Mesenchymal stem cell (in vitro differentiated cells and primary cell): Measurements from ENCODE around the gene DCPS.

Experiments used
- DNase-seq: peaks from one replicate; pipeline ENCODE4 v3.0.0-alpha.2; 2013
- H2AFZ ChIP-seq: one replicate; pipeline ENCODE4 v1.6.1; 2013; ENCODE audit warnings: low read depth, mild to moderate bottlenecking, control low read depth, inconsistent platforms, low read length, moderate library complexity
- H2AK5ac ChIP-seq: 2 replicates; pipeline ENCODE4 v1.6.1; 2013; ENCODE audit warnings: low read length, moderate library complexity, mild to moderate bottlenecking, inconsistent platforms; ENCODE audit not compliant: severe bottlenecking
- H2BK120ac ChIP-seq: one replicate; pipeline ENCODE4 v1.6.1; 2013; ENCODE audit warnings: low read depth, mild to moderate bottlenecking, inconsistent platforms, low read length, moderate library complexity
- H2BK12ac ChIP-seq, 2 experiments: one replicate each; pipeline ENCODE4 v1.6.1; 2013; ENCODE audit warnings: inconsistent platforms in 2 of 2, low read length in 2 of 2, mild to moderate bottlenecking in 2 of 2, moderate library complexity in 2 of 2, control low read depth in 1 of 2
- H2BK15ac ChIP-seq: one replicate; pipeline ENCODE4 v1.6.1; 2013; ENCODE audit warnings: mild to moderate bottlenecking, low read depth, inconsistent platforms; ENCODE audit not compliant: poor library complexity, severe bottlenecking
- H2BK5ac ChIP-seq: 2 replicates; pipeline ENCODE4 v1.6.1; 2013; ENCODE audit warnings: low read depth, mild to moderate bottlenecking, low read length, control low read depth, inconsistent platforms; ENCODE audit not compliant: poor library complexity, severe bottlenecking
- H3K14ac ChIP-seq, 2 experiments: one replicate each; pipeline ENCODE4 v1.6.1; 2013; ENCODE audit warnings: inconsistent platforms in 2 of 2, low read length in 2 of 2, control low read depth in 1 of 2, mild to moderate bottlenecking in 1 of 2, moderate library complexity in 1 of 2
- H3K18ac ChIP-seq, 2 experiments: one replicate each; pipeline ENCODE4 v1.6.1; 2013; ENCODE audit warnings: inconsistent platforms in 2 of 2, low read length in 2 of 2, control low read depth in 1 of 2, low read depth in 1 of 2, mild to moderate bottlenecking in 1 of 2
- H3K23ac ChIP-seq, 2 experiments: one replicate each; pipeline ENCODE4 v1.6.1; 2013; ENCODE audit warnings: inconsistent platforms in 2 of 2, low read length in 2 of 2, mild to moderate bottlenecking in 2 of 2, moderate library complexity in 2 of 2, control low read depth in 1 of 2
- H3K27ac ChIP-seq: 2 replicates; pipeline ENCODE4 v1.5.1; 2013; ENCODE audit warnings: mild to moderate bottlenecking, moderate library complexity, low read length, control low read depth, inconsistent platforms; ENCODE audit not compliant: poor library complexity, severe bottlenecking
- H3K27me3 ChIP-seq, 2 experiments: 2 replicates each; pipeline versions ENCODE4 v1.6.1 to v1.7.0; 2013; ENCODE audit warnings: low read length in 2 of 2, mild to moderate bottlenecking in 2 of 2, moderate library complexity in 2 of 2, control low read depth in 1 of 2, inconsistent platforms in 1 of 2; ENCODE audit not compliant: control insufficient read depth in 1 of 2, insufficient read depth in 1 of 2
- H3K36me3 ChIP-seq, 2 experiments: 2 replicates each; pipeline versions ENCODE4 v1.6.1 to v1.7.0; 2013; ENCODE audit warnings: low read length in 2 of 2, control low read depth in 1 of 2, inconsistent platforms in 1 of 2, low read depth in 1 of 2, mild to moderate bottlenecking in 1 of 2; ENCODE audit not compliant: insufficient read depth in 2 of 2, control insufficient read depth in 1 of 2
- H3K4ac ChIP-seq, 2 experiments: one replicate each; pipeline ENCODE4 v1.6.1; 2013; ENCODE audit warnings: inconsistent platforms in 2 of 2, low read length in 2 of 2, mild to moderate bottlenecking in 2 of 2, moderate library complexity in 2 of 2, control low read depth in 1 of 2, low read depth in 1 of 2
- H3K4me1 ChIP-seq: 2 replicates; pipeline ENCODE4 v1.6.1; 2013; ENCODE audit warnings: low read depth, low read length, control low read depth; ENCODE audit not compliant: control insufficient read depth, insufficient read depth
- H3K4me2 ChIP-seq: 2 replicates; pipeline ENCODE4 v1.6.1; 2013; ENCODE audit warnings: low read length, mild to moderate bottlenecking, inconsistent platforms; ENCODE audit not compliant: poor library complexity, severe bottlenecking
- H3K4me3 ChIP-seq, 2 experiments: 2 replicates each; pipeline versions ENCODE4 v1.5.1 to v1.7.0; 2013; ENCODE audit warnings: low read length in 2 of 2, mild to moderate bottlenecking in 2 of 2, control low read depth in 1 of 2, low read depth in 1 of 2; ENCODE audit not compliant: insufficient read depth in 1 of 2
- H3K79me1 ChIP-seq: replicated peaks from 2 replicates; pipeline ENCODE4 v1.6.1; 2013; ENCODE audit warnings: mild to moderate bottlenecking, control low read depth, low read length, inconsistent platforms; ENCODE audit not compliant: poor library complexity, severe bottlenecking
- H3K9ac ChIP-seq: 2 replicates; pipeline ENCODE4 v1.7.0; 2013; ENCODE audit warnings: mild to moderate bottlenecking, low read length, moderate library complexity
- H3K9me3 ChIP-seq: 2 replicates; pipeline ENCODE4 v1.7.0; 2013; ENCODE audit warnings: mild to moderate bottlenecking, low read length; ENCODE audit not compliant: control insufficient read depth
- H4K8ac ChIP-seq: one replicate; pipeline ENCODE4 v1.6.1; 2013; ENCODE audit warnings: inconsistent platforms, mild to moderate bottlenecking, low read length, moderate library complexity
- H4K91ac ChIP-seq: one replicate; pipeline ENCODE4 v1.6.1; 2013; ENCODE audit warnings: mild to moderate bottlenecking, low read length, inconsistent platforms
- WGBS: methylation state at CpG from one replicate; pipeline ENCODE4 v1.1.7; 2013; ENCODE audit warnings: mixed read lengths; 5-methylcytosine and 5-hydroxymethylcytosine counted together

The DCPS gene

DNA sequence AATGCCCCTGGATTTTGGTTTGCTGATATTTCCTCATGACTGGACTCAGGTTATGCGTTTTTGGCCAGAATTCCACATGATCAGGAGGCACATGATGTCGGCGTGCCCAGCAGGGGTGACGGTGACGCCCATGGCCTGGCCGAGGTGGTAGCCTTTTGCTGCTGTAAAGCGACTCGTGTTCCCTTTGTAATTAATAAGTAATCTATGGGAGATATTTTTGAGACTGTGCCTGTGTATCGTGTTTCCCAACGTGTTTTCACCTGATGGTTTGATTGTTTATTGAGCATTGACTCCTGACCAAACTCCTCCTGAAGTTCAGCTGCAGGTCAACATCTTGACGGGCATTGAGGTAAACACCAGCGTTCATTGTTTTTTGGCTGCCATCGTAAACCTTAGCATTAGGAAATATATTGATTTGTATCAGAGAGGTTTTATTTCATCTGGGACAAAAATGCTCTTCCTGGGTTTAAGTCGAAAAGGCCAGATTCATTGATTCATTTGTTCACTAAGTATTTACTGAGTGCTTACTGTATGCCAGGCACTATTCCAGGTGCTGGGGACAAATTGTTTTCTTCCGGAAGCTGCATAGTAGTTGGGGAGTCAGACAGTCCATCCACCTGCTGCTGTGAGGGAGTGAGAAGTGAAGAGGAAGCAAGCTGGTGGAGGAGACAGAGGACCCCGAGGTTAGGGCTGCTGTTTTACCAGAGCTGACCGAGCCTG, 23.6 kb downstream of the DCPS start:
- DNase-seq, result no peak
- Histone ChIP-seq H3K27me3 (no peaks in the 10 kb centered on the region), H3K4me3 (no peak overlapping the region), H2AK5ac (no peak overlapping the region), H3K4me2 (no peak overlapping the region), H3K27ac (no peak overlapping the region), H3K36me3 (peaks cover 0 to 9% of the 10 kb centered on the region in 2 experiments), H3K9ac (no peak overlapping the region), H3K23ac (no peak overlapping the region), H2BK12ac (no peak overlapping the region), H4K91ac (no peak overlapping the region), H3K79me1 (peaks cover 8% of the 10 kb centered on the region), H3K14ac (no peak overlapping the region), H3K4ac (no peak overlapping the region), H4K8ac (no peak overlapping the region), H2AFZ (no peak overlapping the region), H2BK120ac (no peak overlapping the region), H3K4me1 (peaks cover 5% of the 10 kb centered on the region), H3K9me3 (no peaks in the 10 kb centered on the region), H3K18ac (no peak overlapping the region), H2BK5ac (no peak overlapping the region), H2BK15ac (no peak overlapping the region)
- 94% methylated on average over 17 of the region's 17 CpGs for WGBS

DNA sequence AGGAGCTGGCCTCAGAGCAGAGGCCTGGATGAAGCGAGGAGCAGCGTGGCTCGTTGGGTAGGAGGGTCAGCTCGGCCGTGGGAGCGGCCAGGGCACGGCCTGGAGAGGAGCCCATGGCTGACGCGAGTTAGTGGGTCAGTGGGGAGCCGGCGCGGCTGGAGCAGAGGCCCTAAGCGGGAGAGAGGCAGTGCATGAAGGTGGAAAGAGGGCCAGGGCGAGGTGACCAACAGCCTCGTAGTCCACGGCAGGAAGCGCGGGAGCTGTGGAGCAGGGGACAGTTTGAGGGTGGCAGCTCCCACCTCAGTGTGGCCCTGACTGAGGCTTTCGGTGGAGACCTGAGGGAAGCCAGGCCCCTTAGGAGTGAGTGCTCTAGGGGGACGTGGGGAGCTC, 24.1 kb downstream of the DCPS start:
- H4K91ac ChIP-seq, result peak overlapping the region; percentile 12
- H2AFZ ChIP-seq, result no peak overlapping the region
- peaks cover 0 to 9% of the 10 kb centered on the region in 2 experiments for H3K36me3 ChIP-seq
- H2BK15ac ChIP-seq, result no peak overlapping the region
- no peak overlapping the region for H3K14ac ChIP-seq
- H3K4ac ChIP-seq, result no peak overlapping the region
- no peak overlapping the region for H2BK120ac ChIP-seq
- no peak overlapping the region for H2AK5ac ChIP-seq
- no peak overlapping the region for H3K23ac ChIP-seq
- peaks cover 8% of the 10 kb centered on the region for H3K79me1 ChIP-seq
- no peaks in the 10 kb centered on the region for H3K9me3 ChIP-seq
- no peak overlapping the region for H3K18ac ChIP-seq
- H3K4me1 ChIP-seq, result peaks cover 5% of the 10 kb centered on the region
- H3K9ac ChIP-seq, result no peak overlapping the region
- H2BK5ac ChIP-seq, result no peak overlapping the region
- 94% methylated on average over 20 of the region's 20 CpGs for WGBS
- no peak overlapping the region for H3K4me2 ChIP-seq
- DNase-seq, result no peak
- no peak overlapping the region for H4K8ac ChIP-seq
- H2BK12ac ChIP-seq, result peak overlapping the region in 1 of 2 experiments; percentile 6
- no peak overlapping the region for H3K4me3 ChIP-seq
- no peaks in the 10 kb centered on the region for H3K27me3 ChIP-seq
- no peak overlapping the region for H3K27ac ChIP-seq

DNA sequence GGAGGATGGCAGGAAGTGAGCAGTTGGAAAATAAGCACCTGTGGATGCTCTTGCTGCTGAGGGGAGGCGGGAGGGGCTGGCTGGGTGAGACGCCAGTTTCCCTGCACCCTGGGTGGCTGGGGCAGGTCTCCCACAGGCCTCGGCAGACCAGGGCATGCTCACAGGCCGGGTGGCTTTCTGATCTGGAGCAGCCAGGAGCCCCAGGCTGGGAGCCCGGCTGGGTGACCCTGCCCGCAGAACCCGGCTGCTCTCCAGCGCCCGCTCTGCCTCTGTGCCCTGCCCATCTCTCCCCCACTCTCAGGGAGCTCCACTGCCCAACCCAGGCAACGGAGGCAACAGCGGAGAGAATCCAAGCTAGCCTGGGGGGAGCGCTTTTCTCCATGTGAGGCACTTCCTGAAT, 24.6 kb downstream of the DCPS start:
- H3K18ac ChIP-seq, result no peak overlapping the region
- no peak for DNase-seq
- no peak overlapping the region for H3K14ac ChIP-seq
- no peak overlapping the region for H3K23ac ChIP-seq
- no peak overlapping the region for H2BK120ac ChIP-seq
- H2AFZ ChIP-seq, result no peak overlapping the region
- H4K8ac ChIP-seq, result no peak overlapping the region
- no peak overlapping the region for H3K4me2 ChIP-seq
- H3K4ac ChIP-seq, result no peak overlapping the region
- peaks cover 0 to 11% of the 10 kb centered on the region in 2 experiments for H3K36me3 ChIP-seq
- H2BK15ac ChIP-seq, result peak overlapping the region; percentile 12
- no peak overlapping the region for H2BK12ac ChIP-seq
- no peak overlapping the region for H3K9ac ChIP-seq
- H4K91ac ChIP-seq, result no peak overlapping the region
- WGBS, result 97% methylated on average over 12 of the region's 12 CpGs
- H2BK5ac ChIP-seq, result no peak overlapping the region
- no peak overlapping the region for H3K4me3 ChIP-seq
- no peak overlapping the region for H3K27ac ChIP-seq
- no peaks in the 10 kb centered on the region for H3K9me3 ChIP-seq
- H2AK5ac ChIP-seq, result no peak overlapping the region
- peaks cover 8% of the 10 kb centered on the region for H3K79me1 ChIP-seq
- peaks cover 5% of the 10 kb centered on the region for H3K4me1 ChIP-seq
- no peaks in the 10 kb centered on the region for H3K27me3 ChIP-seq

DNA sequence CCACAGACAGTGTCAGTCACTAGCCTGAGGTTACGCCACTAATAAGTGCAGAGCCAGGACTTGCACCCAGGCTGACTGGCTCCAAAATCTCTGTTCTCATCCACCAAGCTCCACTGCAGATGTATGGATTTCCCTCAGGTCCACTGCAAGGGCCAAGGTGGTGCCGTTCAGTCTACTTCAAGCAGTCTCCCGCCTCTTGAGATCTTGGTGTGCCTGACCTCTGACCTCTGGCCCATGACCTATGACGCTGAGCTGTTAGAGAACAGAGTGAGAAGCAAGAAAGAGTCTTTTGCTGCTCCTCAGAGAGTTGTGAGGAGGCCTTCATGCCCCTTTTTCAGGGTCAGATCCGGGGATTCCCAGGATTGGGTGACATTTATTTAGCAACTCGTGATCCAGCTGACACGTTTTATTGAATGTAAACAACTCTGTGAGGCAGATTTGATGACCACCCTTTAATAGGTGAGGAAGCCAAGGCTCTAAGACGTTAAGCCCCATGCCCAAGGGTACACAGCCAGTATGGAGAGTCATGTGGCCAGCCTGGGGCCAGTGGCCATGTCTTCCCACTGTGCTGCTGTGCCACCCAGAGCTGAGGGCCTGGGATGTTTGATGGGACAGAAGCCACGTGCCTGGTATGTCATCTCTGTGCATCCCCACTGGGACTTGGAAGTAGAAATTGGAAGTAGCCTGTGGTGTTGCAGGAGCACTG, 25.2 kb downstream of the DCPS start:
- WGBS, result 59% methylated on average over 9 of the region's 9 CpGs
- H3K9ac ChIP-seq, result no peak overlapping the region
- H3K14ac ChIP-seq, result no peak overlapping the region
- H2AFZ ChIP-seq, result no peak overlapping the region
- no peak overlapping the region for H3K4me2 ChIP-seq
- no peak overlapping the region for H2BK12ac ChIP-seq
- H2AK5ac ChIP-seq, result no peak overlapping the region
- no peak overlapping the region for H3K4ac ChIP-seq
- no peaks in the 10 kb centered on the region for H3K27me3 ChIP-seq
- peak overlapping the region; percentile 27 for H4K8ac ChIP-seq
- no peak overlapping the region for H2BK120ac ChIP-seq
- H2BK5ac ChIP-seq, result no peak overlapping the region
- DNase-seq, result no peak
- H3K18ac ChIP-seq, result peak overlapping the region; percentile 3 to 47
- no peak overlapping the region for H2BK15ac ChIP-seq
- H3K4me3 ChIP-seq, result no peak overlapping the region
- peaks cover 8% of the 10 kb centered on the region for H3K79me1 ChIP-seq
- H3K9me3 ChIP-seq, result no peaks in the 10 kb centered on the region
- no peak overlapping the region for H3K27ac ChIP-seq
- H3K36me3 ChIP-seq, result peaks cover 0 to 12% of the 10 kb centered on the region in 2 experiments
- H3K4me1 ChIP-seq, result peaks cover 5% of the 10 kb centered on the region
- H3K23ac ChIP-seq, result no peak overlapping the region
- H4K91ac ChIP-seq, result peak overlapping the region; percentile 62
